Measurements from ENCODE around the gene MON1B. TPM values are rescaled to one million over a fixed set of nuclear protein-coding genes. Genes with fewer than 3 reads are reported as not detected.

MON1B gene
- polyA plus RNA-seq, 1 donor from 2014 or later = 11.6 TPM

GRCh38 chr16:77199211-77199610 is 8.2 kb downstream of the MON1B start, which contains the start of gene SYCE1L:
TSS of gene SYCE1L (plus strand) at chr16:77199408. CDS start at chr16:77199452, 44 bp downstream.
- Histone ChIP-seq H3F3A (ENCODE audit: insufficient read depth, low read length, poor library complexity, severe bottlenecking) (no peaks in the 10 kb centered on the region), H3K36me3 (ENCODE audit: insufficient read depth, low read length) (no peaks in the 10 kb centered on the region), H3K9ac (ENCODE audit: low read length) (no peak within 1 kb of the TSS), H2AFZ (ENCODE audit: low read depth, low read length) (no peak within 1 kb of the TSS), H3K27me3 (ENCODE audit: insufficient read depth, low read depth, low read length) (no peaks in the 10 kb centered on the region), H3K9me3 (ENCODE audit: low read length) (no peaks in the 10 kb centered on the region), H3K79me2 (replicated peaks; ENCODE audit: insufficient read depth, low read length) (no peaks in the 10 kb centered on the region), H3K27ac (ENCODE audit: low read length) (no peak within 1 kb of the TSS), H3K4me2 (ENCODE audit: low read length) (no peak within 1 kb of the TSS), H3K9me2 (ENCODE audit: insufficient read depth, low read length) (no peaks in the 10 kb centered on the region), H4K20me1 (ENCODE audit: insufficient read depth) (no peaks in the 10 kb centered on the region), H3K4me3 (ENCODE audit: low read length) (no peak within 1 kb of the TSS)
- TF ChIP-seq SMC3 (conservative IDR thresholded peaks at IDR 0.05; ENCODE audit: poor library complexity) (no peak), RAD21 (conservative IDR thresholded peaks at IDR 0.05) (no peak), TAF1 (IDR thresholded peaks at IDR 0.05; ENCODE audit: low read depth) (no peak), CTCF (IDR thresholded peaks at IDR 0.05; ENCODE audit: poor library complexity, severe bottlenecking) (no peak), EZH2 (IDR thresholded peaks at IDR 0.05; ENCODE audit: borderline replicate concordance, insufficient read depth, low read length, poor library complexity, severe bottlenecking) (no peak), POLR2AphosphoS5 (IDR thresholded peaks at IDR 0.05) (no peak), MXI1 (conservative IDR thresholded peaks at IDR 0.05; ENCODE audit: poor library complexity, severe bottlenecking) (no peak), REST (IDR thresholded peaks at IDR 0.05; ENCODE audit: borderline replicate concordance) (no peak), EP300 (conservative IDR thresholded peaks at IDR 0.05; ENCODE audit: poor library complexity, severe bottlenecking) (no peak)

- H3K36me3 ChIP-seq (ENCODE audit: insufficient read depth, low read length) = no peaks in the 10 kb centered on the region
- H3K4me3 ChIP-seq (ENCODE audit: low read length) = no peak overlapping the region
- H3K79me2 ChIP-seq (replicated peaks; ENCODE audit: insufficient read depth, low read length) = no peaks in the 10 kb centered on the region
- no peaks in the 10 kb centered on the region for H3K27me3 ChIP-seq (ENCODE audit: insufficient read depth, low read depth, low read length)
- H3K9ac ChIP-seq (ENCODE audit: low read length) = no peak overlapping the region
- H4K20me1 ChIP-seq (ENCODE audit: insufficient read depth) = no peaks in the 10 kb centered on the region
- H3F3A ChIP-seq (ENCODE audit: insufficient read depth, low read length, poor library complexity, severe bottlenecking) = no peaks in the 10 kb centered on the region
- no peak overlapping the region for H3K27ac ChIP-seq (ENCODE audit: low read length)
- H2AFZ ChIP-seq (ENCODE audit: low read depth, low read length) = no peak overlapping the region
- TF ChIP-seq CTCF (IDR thresholded peaks at IDR 0.05; ENCODE audit: poor library complexity, severe bottlenecking) = no peak
- TF ChIP-seq RAD21 (conservative IDR thresholded peaks at IDR 0.05) = no peak
- no peak for TF ChIP-seq SMC3 (conservative IDR thresholded peaks at IDR 0.05; ENCODE audit: poor library complexity)
- no peak for TF ChIP-seq TAF1 (IDR thresholded peaks at IDR 0.05; ENCODE audit: low read depth)
- no peak for TF ChIP-seq POLR2AphosphoS5 (IDR thresholded peaks at IDR 0.05)
- TF ChIP-seq EZH2 (IDR thresholded peaks at IDR 0.05; ENCODE audit: borderline replicate concordance, insufficient read depth, low read length, poor library complexity, severe bottlenecking) = no peak
- TF ChIP-seq EP300 (conservative IDR thresholded peaks at IDR 0.05; ENCODE audit: poor library complexity, severe bottlenecking) = no peak
- no peak for TF ChIP-seq MXI1 (conservative IDR thresholded peaks at IDR 0.05; ENCODE audit: poor library complexity, severe bottlenecking)
- TF ChIP-seq REST (IDR thresholded peaks at IDR 0.05; ENCODE audit: borderline replicate concordance) = no peak
- H3K9me2 ChIP-seq (ENCODE audit: insufficient read depth, low read length) = no peaks in the 10 kb centered on the region
- no peaks in the 10 kb centered on the region for H3K9me3 ChIP-seq (ENCODE audit: low read length)
- H3K4me2 ChIP-seq (ENCODE audit: low read length) = no peak overlapping the region
Observed at GRCh38 chr16:77206533-77206932, 15.5 kb downstream of the MON1B start.

Data from neural cell (in vitro differentiated cells).